PC-9 (cell line): ENCODE measurements around the gene FNBP1L. TPM values are rescaled to one million over a fixed set of nuclear protein-coding genes. Genes with fewer than 3 reads are reported as not detected.

Experiments
- BruUV-seq: library from RNA; stranded (reverse); fragments of 400-500 nt; replicated peaks from 2 replicates; lab custom pipeline; 2021; lab: Mats Ljungman, UMichigan
- CTCF ChIA-PET: fragments of 300-600 bp; sonication (Branson Sonifier 250); formaldehyde crosslinking; loops from one replicate; lab custom pipeline; 2022; ENCODE audit warnings: antibody characterized with exemption; lab: Charles Lee
- POLR2A ChIA-PET: fragments of 300-600 bp; sonication (Branson Sonifier 250); formaldehyde crosslinking; loops from one replicate; lab custom pipeline; 2022; ENCODE audit warnings: antibody characterized with exemption; ENCODE audit not compliant: unreplicated experiment; lab: Charles Lee
- DNase-seq, 2 experiments: peaks; one replicate each; pipeline versions ENCODE4 v3.0.0 to v3.0.0-alpha.2; 2015 to 2022; ENCODE audit warnings: mixed read lengths in 1 of 2
- H2AFZ ChIP-seq: fragments of 200-600 bp; sonication (generic); 2 replicates; pipeline ENCODE4 v1.8.1; 2017; ENCODE audit warnings: antibody characterized with exemption
- H3F3A ChIP-seq: fragments of 200-600 bp; sonication (generic); 2 replicates; pipeline ENCODE4 v1.8.1; 2017; ENCODE audit warnings: antibody characterized with exemption, mild to moderate bottlenecking, low read depth; ENCODE audit not compliant: insufficient read depth
- H3K27ac ChIP-seq: fragments of 200-600 bp; sonication (generic); 2 replicates; pipeline ENCODE4 v1.6.1; 2016; ENCODE audit warnings: mixed run types
- H3K27me3 ChIP-seq: fragments of 200-600 bp; sonication (generic); 2 replicates; pipeline ENCODE4 v1.6.1; 2016; ENCODE audit warnings: low read depth, mixed run types; ENCODE audit not compliant: insufficient read depth
- H3K36me3 ChIP-seq: fragments of 200-600 bp; sonication (generic); 2 replicates; pipeline ENCODE4 v1.6.1; 2016; ENCODE audit warnings: low read depth, mixed run types
- H3K4me1 ChIP-seq: fragments of 200-600 bp; sonication (generic); replicated peaks from 2 replicates; pipeline ENCODE4 v1.6.1; 2016; ENCODE audit warnings: mixed run types; ENCODE audit not compliant: insufficient read depth
- H3K4me2 ChIP-seq: fragments of 200-600 bp; sonication (generic); 2 replicates; pipeline ENCODE4 v1.6.1; 2017; ENCODE audit warnings: mixed run types
- H3K4me3 ChIP-seq: fragments of 200-600 bp; sonication (generic); 2 replicates; pipeline ENCODE4 v1.6.1; 2016; ENCODE audit warnings: mixed run types
- H3K79me2 ChIP-seq: fragments of 200-600 bp; sonication (generic); 2 replicates; pipeline ENCODE4 v1.6.1; 2017; ENCODE audit warnings: low read depth, mixed run types
- H3K9me2 ChIP-seq: fragments of 200-600 bp; sonication (generic); 2 replicates; pipeline ENCODE4 v1.8.1; 2017; ENCODE audit warnings: mild to moderate bottlenecking; ENCODE audit not compliant: insufficient read depth
- H3K9me3 ChIP-seq: fragments of 200-600 bp; sonication (generic); 2 replicates; pipeline ENCODE4 v1.8.1; 2016; ENCODE audit warnings: low read depth; ENCODE audit not compliant: insufficient read depth
- H4K20me1 ChIP-seq: fragments of 200-600 bp; sonication (generic); 2 replicates; pipeline ENCODE4 v1.8.1; 2017; ENCODE audit not compliant: insufficient read depth
- CTCF ChIP-seq: fragments of 200-600 bp; sonication (generic); conservative IDR thresholded peaks from 2 replicates; pipeline ENCODE4 v1.6.1; 2017; ENCODE audit warnings: mixed run types, antibody characterized with exemption, mild to moderate bottlenecking, moderate library complexity
- EZH2 ChIP-seq: fragments of 200-600 bp; sonication (generic); IDR thresholded peaks from 2 replicates; pipeline ENCODE4 v1.8.0; 2017; ENCODE audit warnings: antibody characterized with exemption, low read depth
- intact Hi-C: fragments of 100-400 bp; cut with micrococcal nuclease; formaldehyde crosslinking; loops from one replicate; pipeline ENCODE4 v1.10.0; 2022; ENCODE audit not compliant: unreplicated experiment
- total RNA-seq: library from RNA; stranded (reverse); gene quantifications from 2 replicates; pipeline ENCODE4 v1.2.3, GENCODE V29; 2021

Gene FNBP1L
- total RNA-seq, 1 experiment from 2014 or later: 34.3 TPM

DNA sequence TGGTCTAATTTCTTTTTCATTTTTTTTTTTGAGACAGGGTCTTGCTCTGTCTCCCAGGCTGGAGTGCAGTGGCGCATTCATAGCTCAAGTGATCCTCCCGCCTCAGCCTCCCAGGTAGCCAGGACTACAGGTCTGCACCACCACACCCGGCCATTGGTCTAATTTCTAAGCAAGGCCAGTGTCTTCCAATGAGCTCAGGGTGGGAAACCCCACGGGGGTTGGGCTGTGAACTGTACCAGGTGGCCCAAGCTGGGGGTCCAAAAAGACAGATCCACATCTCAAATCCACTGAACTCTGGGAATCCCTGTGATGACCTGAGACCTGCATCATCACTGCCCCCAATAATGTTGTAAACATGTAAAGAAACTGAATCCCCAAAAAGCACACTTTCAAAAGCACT is 154.2 kb downstream of the FNBP1L start:
- no TSS peak for BruUV-seq
- no peak overlapping the region for H3K4me2 ChIP-seq
- H3K9me2 ChIP-seq: no peaks in the 10 kb centered on the region
- H3K27ac ChIP-seq: no peak overlapping the region
- peaks cover 100% of the 10 kb centered on the region for H4K20me1 ChIP-seq
- POLR2A ChIA-PET: no interaction called here
- no peak overlapping the region for H3K4me3 ChIP-seq
- no peaks in the 10 kb centered on the region for H3K9me3 ChIP-seq
- H3K27me3 ChIP-seq: no peaks in the 10 kb centered on the region
- H2AFZ ChIP-seq: no peak overlapping the region
- CTCF ChIA-PET: no interaction called here
- peaks cover 100% of the 10 kb centered on the region for H3K79me2 ChIP-seq
- TF ChIP-seq EZH2: no peak
- no peak for TF ChIP-seq CTCF
- peaks cover 95% of the 10 kb centered on the region for H3F3A ChIP-seq
- H3K36me3 ChIP-seq: peaks cover 68% of the 10 kb centered on the region
- H3K4me1 ChIP-seq: peaks cover 21% of the 10 kb centered on the region
- intact Hi-C loops: no loop called here
- no peak for DNase-seq

DNA sequence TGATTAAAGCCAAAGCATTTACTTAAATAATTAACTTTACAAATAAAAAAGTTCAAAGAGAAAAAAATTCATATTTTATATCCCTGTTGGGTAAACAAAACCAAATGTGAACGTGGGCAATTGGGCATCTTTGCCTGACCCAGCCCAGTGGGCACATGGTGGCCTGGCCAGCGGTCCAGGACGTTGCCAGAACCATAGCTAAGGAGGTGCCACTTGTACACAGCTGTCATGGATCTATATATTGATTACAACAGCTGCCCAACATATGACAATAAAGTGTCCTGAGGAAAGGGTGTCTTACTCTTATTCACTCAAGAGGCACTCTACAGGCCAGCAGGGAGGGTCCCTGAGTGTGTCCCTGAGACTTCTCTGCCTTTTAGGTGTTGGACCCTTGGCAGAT is 155.2 kb downstream of the FNBP1L start:
- POLR2A ChIA-PET: no interaction called here

GRCh38 chr1:93603601-93604000 is 155.7 kb downstream of the FNBP1L start:
- H3K36me3 ChIP-seq: peaks cover 67% of the 10 kb centered on the region
- H3K27me3 ChIP-seq: no peaks in the 10 kb centered on the region
- peaks cover 94% of the 10 kb centered on the region for H3F3A ChIP-seq
- no peak overlapping the region for H3K27ac ChIP-seq
- no peak overlapping the region for H3K4me3 ChIP-seq
- H2AFZ ChIP-seq: no peak overlapping the region
- POLR2A ChIA-PET: no interaction called here
- peaks cover 100% of the 10 kb centered on the region for H4K20me1 ChIP-seq
- H3K4me1 ChIP-seq: peaks cover 36% of the 10 kb centered on the region
- no TSS peak for BruUV-seq
- CTCF ChIA-PET: no interaction called here
- no peaks in the 10 kb centered on the region for H3K9me3 ChIP-seq
- H3K9me2 ChIP-seq: no peaks in the 10 kb centered on the region
- DNase-seq: no peak
- no peak overlapping the region for H3K4me2 ChIP-seq
- TF ChIP-seq CTCF (no peak), EZH2 (no peak)
- intact Hi-C loops: no loop called here
- H3K79me2 ChIP-seq: peaks cover 100% of the 10 kb centered on the region

More for the DNA sequence above, 155.2 kb downstream of the FNBP1L start:
- Histone ChIP-seq H3K36me3 (peaks cover 70% of the 10 kb centered on the region), H3K9me3 (no peaks in the 10 kb centered on the region), H3K9me2 (no peaks in the 10 kb centered on the region), H3K4me2 (no peak overlapping the region), H2AFZ (no peak overlapping the region), H3K4me1 (peaks cover 31% of the 10 kb centered on the region), H3K27me3 (no peaks in the 10 kb centered on the region), H4K20me1 (peaks cover 100% of the 10 kb centered on the region), H3F3A (peaks cover 92% of the 10 kb centered on the region), H3K27ac (no peak overlapping the region), H3K79me2 (peaks cover 100% of the 10 kb centered on the region), H3K4me3 (no peak overlapping the region)
- TF ChIP-seq EZH2: no peak
- TF ChIP-seq CTCF: no peak
- CTCF ChIA-PET: no interaction called here
- BruUV-seq: no TSS peak
- no peak for DNase-seq
- intact Hi-C loops: no loop called here

Other genes with a start within 250 kb of the FNBP1L start
- 33.6 and 37.8 TPM in 2 replicates for gene DR1, start 102.2 kb upstream of the FNBP1L start, total RNA-seq
- gene BCAR3, start 233.7 kb downstream of the FNBP1L start, total RNA-seq: 62.5 and 70.0 TPM in 2 replicates